Neural cell (in vitro differentiated cells): ENCODE results near the gene MTLN. TPM values are rescaled to one million over a fixed set of nuclear protein-coding genes. Genes with fewer than 3 reads are reported as not detected.
"Not testable (repeated sequence)": the region's sequence is repeated elsewhere in the genome, so short reads cannot be mapped to it uniquely, and the experiment has no call there.

Source experiments
- H2AFZ ChIP-seq: fragments of 200-600, 300-800 bp; sonication (generic), shearing (Covaris generic); 2 replicates; pipeline ENCODE4 v1.6.0; 2014; ENCODE audit warnings: low read depth, mild to moderate bottlenecking, antibody characterized with exemption, low read length, moderate library complexity
- H3F3A ChIP-seq: fragments of 200-600 bp; shearing (Covaris generic); 2 replicates; pipeline ENCODE4 v1.6.1; 2016; ENCODE audit warnings: mild to moderate bottlenecking, moderate library complexity, mixed read lengths, antibody characterized with exemption, low read length; ENCODE audit not compliant: insufficient read depth, poor library complexity, severe bottlenecking
- H3K27ac ChIP-seq: fragments of 200-600, 300-800 bp; sonication (generic), shearing (Covaris generic); 2 replicates; pipeline ENCODE4 v1.5.1; 2014; ENCODE audit warnings: mild to moderate bottlenecking, low read length, moderate library complexity
- H3K27me3 ChIP-seq: fragments of 300-800, 200-600 bp; sonication (generic), shearing (Covaris generic); 2 replicates; pipeline ENCODE4 v1.6.0; 2014; ENCODE audit warnings: mild to moderate bottlenecking, low read depth, low read length, moderate library complexity; ENCODE audit not compliant: insufficient read depth
- H3K36me3 ChIP-seq: fragments of 300-800, 200-600 bp; sonication (generic), shearing (Covaris generic); 2 replicates; pipeline ENCODE4 v1.5.1; 2014; ENCODE audit warnings: mild to moderate bottlenecking, antibody characterized with exemption, low read length, moderate library complexity; ENCODE audit not compliant: insufficient read depth
- H3K4me2 ChIP-seq: fragments of 300-800, 200-600 bp; sonication (generic), shearing (Covaris generic); 2 replicates; pipeline ENCODE4 v1.6.0; 2014; ENCODE audit warnings: mild to moderate bottlenecking, low read length
- H3K4me3 ChIP-seq: fragments of 300-800, 200-600 bp; sonication (generic), shearing (Covaris generic); 2 replicates; pipeline ENCODE4 v1.5.1; 2014; ENCODE audit warnings: mild to moderate bottlenecking, low read length, moderate library complexity
- H3K79me2 ChIP-seq: fragments of 200-600 bp; shearing (Covaris generic); replicated peaks from 2 replicates; pipeline ENCODE4 v1.6.0; 2014; ENCODE audit warnings: mild to moderate bottlenecking, low read length, moderate library complexity; ENCODE audit not compliant: insufficient read depth
- H3K9ac ChIP-seq: fragments of 300-800, 200-600 bp; sonication (generic), shearing (Covaris generic); 2 replicates; pipeline ENCODE4 v1.6.1; 2016; ENCODE audit warnings: mild to moderate bottlenecking, low read length, mixed read lengths
- H3K9me2 ChIP-seq: fragments of 200-600 bp; shearing (Covaris generic); 2 replicates; pipeline ENCODE4 v1.6.1; 2016; ENCODE audit warnings: mild to moderate bottlenecking, low read length, mixed read lengths; ENCODE audit not compliant: insufficient read depth
- H3K9me3 ChIP-seq: fragments of 200-600, 300-800 bp; sonication (generic), shearing (Covaris generic); 2 replicates; pipeline ENCODE4 v1.6.1; 2016; ENCODE audit warnings: mild to moderate bottlenecking, mixed run types, low read length, moderate library complexity, mixed read lengths
- H4K20me1 ChIP-seq: fragments of 200-600 bp; shearing (Covaris generic); 2 replicates; pipeline ENCODE4 v1.6.1; 2016; ENCODE audit warnings: mild to moderate bottlenecking, mixed run types; ENCODE audit not compliant: insufficient read depth
- EP300 ChIP-seq: fragments of 450-650 bp; conservative IDR thresholded peaks from 2 replicates; pipeline ENCODE4 v1.6.1; 2014; ENCODE audit warnings: antibody characterized with exemption, mild to moderate bottlenecking, moderate library complexity; ENCODE audit not compliant: poor library complexity, severe bottlenecking
- EZH2 ChIP-seq: fragments of 200-600, 300-800 bp; shearing (Covaris generic), sonication (generic); IDR thresholded peaks from 2 replicates; pipeline ENCODE4 v1.6.1; 2014; ENCODE audit warnings: antibody characterized with exemption, low read length, borderline replicate concordance, mild to moderate bottlenecking; ENCODE audit not compliant: insufficient read depth, poor library complexity, severe bottlenecking
- MXI1 ChIP-seq: fragments of 450-650 bp; conservative IDR thresholded peaks from 2 replicates; pipeline ENCODE4 v1.6.1; 2014; ENCODE audit warnings: antibody characterized with exemption, mild to moderate bottlenecking; ENCODE audit not compliant: poor library complexity, severe bottlenecking
- POLR2AphosphoS5 ChIP-seq: IDR thresholded peaks from 2 replicates; pipeline ENCODE4 v1.6.1; 2012
- RAD21 ChIP-seq: fragments of 450-650 bp; conservative IDR thresholded peaks from 2 replicates; pipeline ENCODE4 v1.6.1; 2014; ENCODE audit warnings: antibody characterized with exemption, mild to moderate bottlenecking, moderate library complexity
- SMC3 ChIP-seq: fragments of 450-650 bp; conservative IDR thresholded peaks from 2 replicates; pipeline ENCODE4 v1.6.1; 2014; ENCODE audit warnings: antibody characterized with exemption, mild to moderate bottlenecking, moderate library complexity; ENCODE audit not compliant: poor library complexity
- TAF1 ChIP-seq: IDR thresholded peaks from 2 replicates; pipeline ENCODE4 v1.6.1; 2012; ENCODE audit warnings: low read depth
- polyA plus RNA-seq: library from polyadenylated mRNA; depleted of rRNA; stranded (reverse); fragments of >200 nt; gene quantifications from 2 replicates; pipeline ENCODE4 v1.2.3, GENCODE V29; 2014
- TF ChIP-seq, protein P1 (sequence below): IDR thresholded peaks from 2 replicates; pipeline ENCODE4 v1.6.1; 2012; ENCODE audit warnings: borderline replicate concordance

MTLN gene
- polyA plus RNA-seq, 1 donor from 2014 or later: 55.6 TPM

DNA sequence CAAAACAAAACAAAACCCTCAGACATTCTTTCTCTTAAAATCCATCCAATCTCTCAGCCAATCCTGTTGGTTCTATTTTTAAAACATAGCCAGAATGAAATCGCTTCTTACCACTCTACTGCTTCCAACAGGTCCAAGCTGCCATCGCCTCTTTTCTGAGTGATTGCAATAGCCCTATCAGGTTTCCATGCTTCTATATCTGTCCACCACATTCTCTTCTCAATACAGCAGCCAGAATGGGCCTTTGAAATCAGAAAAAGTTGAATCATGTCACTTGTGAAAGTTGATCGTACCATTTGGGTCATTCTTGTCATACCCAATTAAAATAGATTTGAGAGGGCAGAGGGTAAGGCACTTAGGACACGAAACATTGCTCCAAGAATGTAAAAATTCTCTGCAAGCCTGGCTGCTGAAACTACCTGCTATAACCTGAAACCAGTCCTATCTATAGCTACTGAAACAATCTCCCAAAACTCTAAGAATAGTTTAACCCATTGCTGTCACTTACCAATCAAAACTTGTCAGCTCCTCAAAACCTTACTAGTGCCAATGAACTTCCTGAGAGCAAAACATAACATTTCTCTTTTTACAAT, 3.3 kb upstream of the MTLN start:
- no peaks in the 10 kb centered on the region for H4K20me1 ChIP-seq

DNA sequence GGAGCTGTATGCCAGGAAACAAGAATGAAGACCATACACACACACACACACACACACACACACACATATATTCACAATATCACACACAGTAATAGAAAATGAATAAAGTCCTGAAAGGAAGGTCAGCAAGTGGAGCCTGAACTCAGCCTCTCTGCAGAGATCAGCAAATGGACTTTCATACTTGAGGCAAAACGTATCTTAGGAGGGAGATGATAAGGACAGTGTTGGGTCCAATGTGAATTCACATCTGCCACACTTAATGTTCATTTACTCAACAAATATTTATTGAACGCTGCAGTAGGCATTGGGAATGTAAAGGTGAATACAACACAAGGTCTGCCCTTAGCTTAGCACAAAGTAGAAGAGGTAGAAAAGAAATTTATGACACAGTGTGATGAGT, 2.7 kb upstream of the MTLN start:
- H4K20me1 ChIP-seq: no peaks in the 10 kb centered on the region
- H3K27ac ChIP-seq: no peak overlapping the region
- no peaks in the 10 kb centered on the region for H3F3A ChIP-seq
- peaks cover 16% of the 10 kb centered on the region for H3K79me2 ChIP-seq
- no peak overlapping the region for H3K4me2 ChIP-seq
- no peaks in the 10 kb centered on the region for H3K9me2 ChIP-seq
- no peak overlapping the region for H2AFZ ChIP-seq
- no peaks in the 10 kb centered on the region for H3K9me3 ChIP-seq
- H3K4me3 ChIP-seq: no peak overlapping the region
- no peak overlapping the region for H3K9ac ChIP-seq
- no peaks in the 10 kb centered on the region for H3K27me3 ChIP-seq
- H3K36me3 ChIP-seq: no peaks in the 10 kb centered on the region
- TF ChIP-seq RAD21 (no peak), TAF1 (no peak), EZH2 (no peak), MXI1 (no peak), EP300 (no peak), SMC3 (no peak), POLR2AphosphoS5 (no peak)
- TF ChIP-seq, protein P1, sequence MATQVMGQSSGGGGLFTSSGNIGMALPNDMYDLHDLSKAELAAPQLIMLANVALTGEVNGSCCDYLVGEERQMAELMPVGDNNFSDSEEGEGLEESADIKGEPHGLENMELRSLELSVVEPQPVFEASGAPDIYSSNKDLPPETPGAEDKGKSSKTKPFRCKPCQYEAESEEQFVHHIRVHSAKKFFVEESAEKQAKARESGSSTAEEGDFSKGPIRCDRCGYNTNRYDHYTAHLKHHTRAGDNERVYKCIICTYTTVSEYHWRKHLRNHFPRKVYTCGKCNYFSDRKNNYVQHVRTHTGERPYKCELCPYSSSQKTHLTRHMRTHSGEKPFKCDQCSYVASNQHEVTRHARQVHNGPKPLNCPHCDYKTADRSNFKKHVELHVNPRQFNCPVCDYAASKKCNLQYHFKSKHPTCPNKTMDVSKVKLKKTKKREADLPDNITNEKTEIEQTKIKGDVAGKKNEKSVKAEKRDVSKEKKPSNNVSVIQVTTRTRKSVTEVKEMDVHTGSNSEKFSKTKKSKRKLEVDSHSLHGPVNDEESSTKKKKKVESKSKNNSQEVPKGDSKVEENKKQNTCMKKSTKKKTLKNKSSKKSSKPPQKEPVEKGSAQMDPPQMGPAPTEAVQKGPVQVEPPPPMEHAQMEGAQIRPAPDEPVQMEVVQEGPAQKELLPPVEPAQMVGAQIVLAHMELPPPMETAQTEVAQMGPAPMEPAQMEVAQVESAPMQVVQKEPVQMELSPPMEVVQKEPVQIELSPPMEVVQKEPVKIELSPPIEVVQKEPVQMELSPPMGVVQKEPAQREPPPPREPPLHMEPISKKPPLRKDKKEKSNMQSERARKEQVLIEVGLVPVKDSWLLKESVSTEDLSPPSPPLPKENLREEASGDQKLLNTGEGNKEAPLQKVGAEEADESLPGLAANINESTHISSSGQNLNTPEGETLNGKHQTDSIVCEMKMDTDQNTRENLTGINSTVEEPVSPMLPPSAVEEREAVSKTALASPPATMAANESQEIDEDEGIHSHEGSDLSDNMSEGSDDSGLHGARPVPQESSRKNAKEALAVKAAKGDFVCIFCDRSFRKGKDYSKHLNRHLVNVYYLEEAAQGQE: no peak

More for the DNA sequence above, 3.3 kb upstream of the MTLN start:
- H3K9ac ChIP-seq: no peak overlapping the region
- no peaks in the 10 kb centered on the region for H3K27me3 ChIP-seq
- H3K36me3 ChIP-seq: no peaks in the 10 kb centered on the region
- no peaks in the 10 kb centered on the region for H3K9me2 ChIP-seq
- H2AFZ ChIP-seq: no peak overlapping the region
- no peak overlapping the region for H3K27ac ChIP-seq
- H3K79me2 ChIP-seq: peaks cover 16% of the 10 kb centered on the region
- H3K9me3 ChIP-seq: no peaks in the 10 kb centered on the region
- TF ChIP-seq POLR2AphosphoS5 (no peak), SMC3 (no peak), RAD21 (no peak)
- H3K4me3 ChIP-seq: no peak overlapping the region
- H3F3A ChIP-seq: no peaks in the 10 kb centered on the region
- no peak overlapping the region for H3K4me2 ChIP-seq

DNA sequence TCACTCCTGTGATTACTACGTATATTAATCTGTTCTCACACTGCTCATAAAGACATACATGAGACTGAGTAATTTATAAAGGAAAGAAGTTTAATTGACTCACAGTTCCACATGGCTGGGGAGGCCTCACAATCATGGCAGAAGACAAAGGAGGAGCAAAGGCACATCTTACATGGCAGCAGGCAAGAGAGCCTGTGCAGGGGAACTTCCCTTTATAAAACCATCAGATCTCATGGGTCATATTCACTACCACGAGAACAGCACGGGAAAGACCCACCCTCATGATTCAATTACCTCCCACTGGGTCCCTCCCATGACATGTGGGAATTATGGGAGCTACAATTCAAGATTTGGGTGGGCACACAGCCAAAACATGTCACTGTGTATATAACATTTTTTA, 1.2 kb upstream of the MTLN start:
- not testable (repeated sequence) for H3K9me3 ChIP-seq, H3K9me2 ChIP-seq, H3K4me3 ChIP-seq, H3K36me3 ChIP-seq, H4K20me1 ChIP-seq, H2AFZ ChIP-seq, H3K27ac ChIP-seq, H3K9ac ChIP-seq, H3K27me3 ChIP-seq, H3F3A ChIP-seq, H3K4me2 ChIP-seq
- peaks cover 16% of the 10 kb centered on the region for H3K79me2 ChIP-seq
